Gastrocnemius medialis (tissue), 4 donors: ENCODE results near the gene TMEM119. TPM values are rescaled to one million over a fixed set of nuclear protein-coding genes. Genes with fewer than 3 reads are reported as not detected.

Source experiments
- ATAC-seq, 2 donors: fragments of 150-250 bp; one replicate each; pipeline ENCODE4 v1.9.1; 2016
- DNase-seq, 2 donors: peaks; one replicate each; pipeline ENCODE4 v3.0.0-alpha.2; 2019
- H3K27ac ChIP-seq, 4 donors: fragments of 200-600 bp; sonication (generic); 1 replicate in 1 of 4; 2 replicates in 3 of 4; pipeline ENCODE4 v1.5.1; 2016 to 2018; ENCODE audit warnings: mild to moderate bottlenecking in 2 of 4, moderate library complexity in 1 of 4
- H3K27me3 ChIP-seq, 3 donors: fragments of 200-600 bp; sonication (generic) in 2 of 3; 1 replicate in 1 of 3; 2 replicates in 2 of 3; pipeline versions ENCODE4 v1.5.1 to v1.6.0; 2016 to 2019; ENCODE audit warnings: mild to moderate bottlenecking in 1 of 3, moderate library complexity in 1 of 3
- H3K36me3 ChIP-seq, 2 donors: fragments of 200-600 bp; sonication (generic) in 1 of 2; one replicate each; pipeline ENCODE4 v1.5.1; 2017 to 2018
- H3K4me1 ChIP-seq, 2 donors: fragments of 200-600 bp; sonication (generic) in 1 of 2; one replicate each; pipeline ENCODE4 v1.5.1; 2016 to 2017; ENCODE audit warnings: mild to moderate bottlenecking in 2 of 2
- H3K4me3 ChIP-seq, 4 donors: fragments of 200-600 bp; sonication (generic) in 3 of 4; 1 replicate in 1 of 4; 2 replicates in 3 of 4; pipeline ENCODE4 v1.5.1; 2016 to 2019; ENCODE audit warnings: mild to moderate bottlenecking in 2 of 4
- H3K9me3 ChIP-seq, 3 donors: fragments of 200-600 bp; sonication (generic) in 2 of 3; 1 replicate in 1 of 3; 2 replicates in 2 of 3; pipeline ENCODE4 v1.5.1; 2016 to 2019
- CTCF ChIP-seq, 5 experiments: fragments of 450-650 bp in 3 of 5; fragments of 200-600 bp in 2 of 5; sonication (generic) in 2 of 5; IDR thresholded peaks in 4 of 5; conservative IDR thresholded peaks in 1 of 5; 1 replicate in 4 of 5; 2 replicates in 1 of 5; pipeline ENCODE4 v1.5.1; 2016 to 2019; ENCODE audit warnings: antibody characterized with exemption in 5 of 5, mild to moderate bottlenecking in 3 of 5, moderate library complexity in 3 of 5
- POLR2A ChIP-seq, 2 donors: fragments of 450-650 bp; IDR thresholded peaks; one replicate each; pipeline ENCODE4 v1.6.1; 2017; ENCODE audit warnings: antibody characterized with exemption in 2 of 2, mild to moderate bottlenecking in 2 of 2, moderate library complexity in 2 of 2
- in situ Hi-C, 4 donors: fragments of 200-750 bp; cut with MboI; loops; one replicate each; pipeline versions ENCODE4 v1.15.0 to v1.8.0; 2017; ENCODE audit warnings: low sequenced_read_pairs in 4 of 4
- intact Hi-C: fragments of 100-400 bp; cut with DNase I; formaldehyde crosslinking; loops from one replicate; pipeline ENCODE4 v1.15.1; 2023; ENCODE audit warnings: low total_unique reads
- total RNA-seq, 4 donors: library from RNA; depleted of rRNA; stranded (reverse); fragments of >200 nt; gene quantifications; one replicate each; pipeline versions ENCODE4 v1.1.0 to v1.2.3, GENCODE V29; 2016

TMEM119 gene
- total RNA-seq, 4 donors from 2014 or later, result 0.85 TPM; not detected in 3

GRCh38 chr12:108622921-108623514 is 25.1 kb upstream of the TMEM119 start:
- TF ChIP-seq CTCF (IDR thresholded peaks at IDR 0.05 in 4 of 5, conservative IDR thresholded peaks at IDR 0.05 in 1 of 5) (no peak), POLR2A (IDR thresholded peaks at IDR 0.05) (no peak)
- ATAC-seq, result no peak
- Histone ChIP-seq H3K4me3 (no peak overlapping the region), H3K36me3 (no peaks in the 10 kb centered on the region), H3K9me3 (no peaks in the 10 kb centered on the region), H3K27me3 (no peaks in the 10 kb centered on the region), H3K4me1 (no peaks in the 10 kb centered on the region), H3K27ac (no peak overlapping the region)
- in situ Hi-C loops (no loop called here), intact Hi-C loops (no loop called here)
- DNase-seq, result no peak

GRCh38 chr12:108622421-108622820 is 24.5 kb upstream of the TMEM119 start:
- H3K36me3 ChIP-seq, result no peaks in the 10 kb centered on the region
- H3K4me1 ChIP-seq, result no peaks in the 10 kb centered on the region
- no peak for ATAC-seq
- intact Hi-C loops (no loop called here), in situ Hi-C loops (no loop called here)
- H3K27me3 ChIP-seq, result no peaks in the 10 kb centered on the region
- H3K4me3 ChIP-seq, result no peak overlapping the region
- H3K9me3 ChIP-seq, result no peaks in the 10 kb centered on the region
- TF ChIP-seq POLR2A (IDR thresholded peaks at IDR 0.05) (no peak), CTCF (IDR thresholded peaks at IDR 0.05 in 4 of 5, conservative IDR thresholded peaks at IDR 0.05 in 1 of 5) (no peak)
- no peak for DNase-seq
- H3K27ac ChIP-seq, result no peak overlapping the region

GRCh38 chr12:108621161-108621560 is 23.3 kb upstream of the TMEM119 start:
- Histone ChIP-seq H3K9me3 (no peaks in the 10 kb centered on the region), H3K4me1 (no peaks in the 10 kb centered on the region), H3K27me3 (no peaks in the 10 kb centered on the region), H3K27ac (no peak overlapping the region), H3K4me3 (no peak overlapping the region), H3K36me3 (no peaks in the 10 kb centered on the region)
- TF ChIP-seq POLR2A (IDR thresholded peaks at IDR 0.05), result no peak
- no peak for TF ChIP-seq CTCF (IDR thresholded peaks at IDR 0.05 in 4 of 5, conservative IDR thresholded peaks at IDR 0.05 in 1 of 5)
- intact Hi-C loops, result no loop called here
- no peak for ATAC-seq
- in situ Hi-C loops, result no loop called here
- DNase-seq, result no peak

GRCh38 chr12:108620236-108620879 is 22.5 kb upstream of the TMEM119 start:
- no peaks in the 10 kb centered on the region for H3K36me3 ChIP-seq
- no peaks in the 10 kb centered on the region for H3K4me1 ChIP-seq
- no peak overlapping the region for H3K4me3 ChIP-seq
- TF ChIP-seq POLR2A (IDR thresholded peaks at IDR 0.05) (no peak), CTCF (IDR thresholded peaks at IDR 0.05 in 4 of 5, conservative IDR thresholded peaks at IDR 0.05 in 1 of 5) (no peak)
- in situ Hi-C loops (no loop called here), intact Hi-C loops (no loop called here)
- no peak overlapping the region for H3K27ac ChIP-seq
- ATAC-seq (no peak), DNase-seq (no peak)
- no peaks in the 10 kb centered on the region for H3K27me3 ChIP-seq
- no peaks in the 10 kb centered on the region for H3K9me3 ChIP-seq
